ENCODE data around the gene STRAP.

DNA sequence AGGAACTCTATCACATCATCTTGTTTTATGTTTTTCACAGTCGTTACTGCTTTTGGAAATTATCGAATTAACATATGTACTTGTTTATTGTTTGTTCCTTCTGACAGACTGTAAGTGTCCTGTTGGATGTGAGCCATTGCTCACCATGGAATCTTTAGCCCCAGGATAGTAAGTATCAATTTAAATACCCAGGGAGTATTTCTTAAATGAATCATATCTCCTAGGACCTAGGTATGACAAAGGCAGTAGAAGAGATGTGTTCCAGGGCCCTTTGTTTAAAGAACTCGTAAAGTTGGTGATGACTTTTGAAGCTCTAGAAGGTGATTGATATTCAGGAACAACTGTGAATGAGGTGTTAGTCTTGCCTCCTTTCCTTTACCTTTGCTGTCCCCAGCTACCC lies 30.3 kb upstream of the STRAP start:
- TF ChIP-seq, protein P1, sequence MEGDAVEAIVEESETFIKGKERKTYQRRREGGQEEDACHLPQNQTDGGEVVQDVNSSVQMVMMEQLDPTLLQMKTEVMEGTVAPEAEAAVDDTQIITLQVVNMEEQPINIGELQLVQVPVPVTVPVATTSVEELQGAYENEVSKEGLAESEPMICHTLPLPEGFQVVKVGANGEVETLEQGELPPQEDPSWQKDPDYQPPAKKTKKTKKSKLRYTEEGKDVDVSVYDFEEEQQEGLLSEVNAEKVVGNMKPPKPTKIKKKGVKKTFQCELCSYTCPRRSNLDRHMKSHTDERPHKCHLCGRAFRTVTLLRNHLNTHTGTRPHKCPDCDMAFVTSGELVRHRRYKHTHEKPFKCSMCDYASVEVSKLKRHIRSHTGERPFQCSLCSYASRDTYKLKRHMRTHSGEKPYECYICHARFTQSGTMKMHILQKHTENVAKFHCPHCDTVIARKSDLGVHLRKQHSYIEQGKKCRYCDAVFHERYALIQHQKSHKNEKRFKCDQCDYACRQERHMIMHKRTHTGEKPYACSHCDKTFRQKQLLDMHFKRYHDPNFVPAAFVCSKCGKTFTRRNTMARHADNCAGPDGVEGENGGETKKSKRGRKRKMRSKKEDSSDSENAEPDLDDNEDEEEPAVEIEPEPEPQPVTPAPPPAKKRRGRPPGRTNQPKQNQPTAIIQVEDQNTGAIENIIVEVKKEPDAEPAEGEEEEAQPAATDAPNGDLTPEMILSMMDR (IDR thresholded peaks at IDR 0.05; ENCODE audit: insufficient read depth, low read length) = no peak
- TF ChIP-seq POLR2AphosphoS5 (IDR thresholded peaks at IDR 0.05; ENCODE audit: low read depth) (no peak), GABPA (IDR thresholded peaks at IDR 0.05; ENCODE audit: low read depth) (no peak)
- TF ChIP-seq, protein P2, sequence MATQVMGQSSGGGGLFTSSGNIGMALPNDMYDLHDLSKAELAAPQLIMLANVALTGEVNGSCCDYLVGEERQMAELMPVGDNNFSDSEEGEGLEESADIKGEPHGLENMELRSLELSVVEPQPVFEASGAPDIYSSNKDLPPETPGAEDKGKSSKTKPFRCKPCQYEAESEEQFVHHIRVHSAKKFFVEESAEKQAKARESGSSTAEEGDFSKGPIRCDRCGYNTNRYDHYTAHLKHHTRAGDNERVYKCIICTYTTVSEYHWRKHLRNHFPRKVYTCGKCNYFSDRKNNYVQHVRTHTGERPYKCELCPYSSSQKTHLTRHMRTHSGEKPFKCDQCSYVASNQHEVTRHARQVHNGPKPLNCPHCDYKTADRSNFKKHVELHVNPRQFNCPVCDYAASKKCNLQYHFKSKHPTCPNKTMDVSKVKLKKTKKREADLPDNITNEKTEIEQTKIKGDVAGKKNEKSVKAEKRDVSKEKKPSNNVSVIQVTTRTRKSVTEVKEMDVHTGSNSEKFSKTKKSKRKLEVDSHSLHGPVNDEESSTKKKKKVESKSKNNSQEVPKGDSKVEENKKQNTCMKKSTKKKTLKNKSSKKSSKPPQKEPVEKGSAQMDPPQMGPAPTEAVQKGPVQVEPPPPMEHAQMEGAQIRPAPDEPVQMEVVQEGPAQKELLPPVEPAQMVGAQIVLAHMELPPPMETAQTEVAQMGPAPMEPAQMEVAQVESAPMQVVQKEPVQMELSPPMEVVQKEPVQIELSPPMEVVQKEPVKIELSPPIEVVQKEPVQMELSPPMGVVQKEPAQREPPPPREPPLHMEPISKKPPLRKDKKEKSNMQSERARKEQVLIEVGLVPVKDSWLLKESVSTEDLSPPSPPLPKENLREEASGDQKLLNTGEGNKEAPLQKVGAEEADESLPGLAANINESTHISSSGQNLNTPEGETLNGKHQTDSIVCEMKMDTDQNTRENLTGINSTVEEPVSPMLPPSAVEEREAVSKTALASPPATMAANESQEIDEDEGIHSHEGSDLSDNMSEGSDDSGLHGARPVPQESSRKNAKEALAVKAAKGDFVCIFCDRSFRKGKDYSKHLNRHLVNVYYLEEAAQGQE (IDR thresholded peaks at IDR 0.05; ENCODE audit: insufficient replicate concordance, low read depth) = no peak
